CD1c-positive myeloid dendritic cell (primary cell): ENCODE measurements around the gene WDR91.
"Not testable (repeated sequence)": the region's sequence is repeated elsewhere in the genome, so short reads cannot be mapped to it uniquely, and the experiment has no call there.

ENCODE experiments used
- DNase-seq: peaks from one replicate; pipeline ENCODE4 v3.0.0-alpha.2; 2016; ENCODE audit errors: extremely low spot score

WDR91 gene

DNA sequence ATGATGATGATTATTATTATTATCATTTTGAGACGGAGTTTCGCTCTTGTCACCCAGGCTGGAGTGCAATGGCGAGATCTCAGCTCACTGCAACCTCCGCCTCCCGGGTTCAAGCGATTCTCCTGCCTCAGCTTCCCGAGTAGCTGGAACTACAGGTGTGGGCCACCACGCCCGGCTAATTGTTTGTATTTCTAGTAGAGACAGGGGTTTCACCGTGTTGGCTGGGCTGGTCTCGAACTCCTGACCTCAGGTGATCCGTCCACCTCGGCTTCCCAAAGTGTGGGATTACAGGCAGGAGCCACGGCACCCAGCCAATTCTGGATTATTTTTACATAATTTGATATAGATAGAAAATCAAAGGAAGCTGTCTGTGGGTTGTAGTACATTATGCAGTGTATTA is 22.8 kb upstream of the WDR91 start:
- DNase-seq, result not testable (repeated sequence)

DNA sequence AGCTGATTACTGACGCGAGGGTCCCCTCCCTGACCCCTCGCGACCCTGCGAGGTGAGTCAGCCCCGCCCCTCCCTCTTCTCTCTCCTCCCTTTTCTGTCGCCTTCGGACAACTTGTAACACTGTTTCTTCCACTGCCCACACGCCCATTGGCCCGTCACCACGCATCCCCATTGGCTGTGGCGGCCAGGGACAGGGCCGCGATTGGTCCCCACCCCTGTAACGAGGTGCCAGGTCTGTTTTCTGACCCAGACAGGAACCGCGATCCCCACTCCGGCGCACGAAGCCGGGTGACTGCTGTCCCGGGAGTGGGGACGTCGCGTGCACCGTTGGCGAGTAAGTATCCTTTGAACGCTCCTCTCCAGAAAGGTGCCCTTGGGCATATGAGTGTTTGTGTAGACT is 22.2 kb upstream of the WDR91 start, which contains the start of gene STRA8:
Gene STRA8 (plus strand): TSS at position 269 of the 400 bp plus-strand sequence. CDS start 6,687 bp downstream, outside the sequence.
- no peak for DNase-seq

DNA sequence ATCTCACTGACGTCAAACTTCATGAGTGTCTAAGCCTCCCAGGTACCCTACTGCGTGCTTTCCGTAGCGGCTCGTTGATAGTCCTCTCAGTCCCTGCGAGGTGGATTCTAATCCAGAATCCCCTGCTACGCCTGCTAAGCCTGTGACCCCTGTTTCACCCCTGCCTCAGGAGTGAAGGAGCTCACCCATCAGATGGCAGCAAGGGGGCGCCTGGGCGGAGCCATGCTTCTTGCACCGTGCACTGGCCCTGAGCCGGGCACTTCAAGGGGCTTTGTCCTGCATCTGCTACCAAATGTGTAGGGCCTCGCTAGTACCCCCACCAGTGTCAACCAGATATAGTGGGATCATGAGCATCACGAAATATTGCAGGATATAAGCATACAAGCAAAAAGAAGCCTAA is 21.4 kb upstream of the WDR91 start:
- no peak for DNase-seq

DNA sequence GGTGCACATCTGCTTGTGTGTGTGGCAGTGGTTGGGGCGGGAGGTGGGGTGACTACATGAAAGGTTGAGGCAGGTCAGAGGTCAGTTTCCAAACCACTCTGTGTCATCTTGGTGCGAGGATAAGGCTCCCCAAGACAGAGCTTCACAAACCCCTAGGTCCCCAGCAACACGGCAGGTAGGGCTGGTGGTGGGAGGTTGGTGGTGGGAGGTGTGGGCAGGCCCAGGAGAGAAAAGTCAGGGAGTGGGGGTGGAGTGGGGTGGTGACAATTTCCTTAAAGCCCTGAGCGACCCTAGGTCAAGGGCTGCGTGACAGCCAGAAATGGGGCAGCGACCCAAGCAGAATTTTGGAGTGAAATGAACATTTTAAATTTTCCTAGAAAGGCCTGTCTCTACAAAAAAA is 20.8 kb upstream of the WDR91 start:
- no peak for DNase-seq

DNA sequence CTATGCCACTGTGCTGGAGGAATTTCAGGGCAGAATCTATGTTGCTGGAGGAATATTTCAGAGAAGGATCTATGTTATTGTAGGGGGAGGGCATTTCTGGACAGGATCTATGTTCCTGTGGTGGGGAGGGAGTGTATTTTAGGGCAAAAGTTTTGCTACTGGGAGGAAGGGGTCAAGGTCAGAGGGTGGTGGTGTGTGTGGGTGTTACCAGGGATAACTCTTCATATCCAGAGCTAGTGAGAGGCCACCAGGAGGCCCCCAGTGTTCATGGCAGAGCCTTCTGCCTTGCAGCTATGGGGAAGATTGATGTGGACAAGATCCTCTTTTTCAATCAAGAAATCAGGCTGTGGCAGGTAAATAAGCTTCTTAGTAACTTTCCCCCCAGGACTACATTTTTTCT is 20.4 kb upstream of the WDR91 start:
- no peak for DNase-seq

DNA sequence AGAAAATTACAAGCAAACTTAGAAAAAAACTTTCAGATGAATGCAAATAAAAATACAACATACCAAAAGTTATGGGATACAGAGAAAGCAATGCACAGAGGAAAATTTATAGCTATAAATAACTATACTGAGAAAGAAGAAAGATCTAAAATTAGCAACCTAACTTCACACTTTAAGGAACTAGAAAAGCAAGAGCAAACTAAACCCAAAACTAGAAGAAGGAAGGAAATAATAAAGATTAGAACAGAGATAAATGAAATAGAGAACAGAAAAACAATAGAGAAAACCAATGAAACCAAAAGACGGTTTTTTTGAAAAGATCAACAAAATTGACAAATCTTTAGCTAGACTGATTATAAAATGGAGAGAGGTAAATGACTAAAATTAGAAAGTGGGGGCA is 12.7 kb upstream of the WDR91 start:
- peak; percentile 48 for DNase-seq

DNA sequence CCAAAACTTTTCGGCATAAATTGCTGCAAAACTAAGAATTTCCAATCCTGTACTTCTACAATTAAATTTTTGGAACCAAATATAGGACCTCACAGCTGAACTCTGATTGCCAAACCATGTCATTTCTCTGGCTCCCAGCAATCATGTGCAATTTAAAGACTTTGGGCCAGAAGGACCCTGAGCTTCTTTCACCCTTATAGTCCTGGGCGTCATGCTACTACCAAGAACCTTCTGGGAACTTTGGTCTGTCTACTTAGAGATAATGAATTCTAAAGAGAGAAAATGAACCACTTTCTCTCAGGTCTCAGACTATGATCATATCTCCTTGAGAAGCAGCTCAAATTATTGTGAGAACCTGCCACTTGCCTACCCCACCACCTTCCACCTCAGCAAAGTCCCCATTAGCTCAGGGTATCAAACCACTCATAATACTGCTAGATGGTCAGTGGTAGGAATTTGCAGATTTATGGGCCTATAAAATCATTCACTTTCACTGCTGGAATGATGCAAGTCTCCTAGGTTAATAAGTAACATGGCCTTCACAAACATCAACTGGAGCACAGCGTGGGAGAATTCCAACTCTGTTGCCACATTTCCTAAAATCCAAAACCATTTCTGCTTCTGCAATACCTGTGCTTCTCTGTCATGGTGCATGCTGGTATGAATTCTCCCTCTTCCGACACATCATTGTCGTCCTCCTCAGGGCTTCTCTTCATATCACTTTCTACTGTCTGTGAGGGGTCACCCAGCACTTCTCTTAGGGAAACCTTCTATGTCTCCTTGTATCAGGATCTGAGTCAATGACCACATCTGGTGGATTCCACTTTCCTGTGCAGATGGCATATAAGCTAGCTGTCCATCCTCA is 6.6 kb upstream of the WDR91 start:
- no peak for DNase-seq

DNA sequence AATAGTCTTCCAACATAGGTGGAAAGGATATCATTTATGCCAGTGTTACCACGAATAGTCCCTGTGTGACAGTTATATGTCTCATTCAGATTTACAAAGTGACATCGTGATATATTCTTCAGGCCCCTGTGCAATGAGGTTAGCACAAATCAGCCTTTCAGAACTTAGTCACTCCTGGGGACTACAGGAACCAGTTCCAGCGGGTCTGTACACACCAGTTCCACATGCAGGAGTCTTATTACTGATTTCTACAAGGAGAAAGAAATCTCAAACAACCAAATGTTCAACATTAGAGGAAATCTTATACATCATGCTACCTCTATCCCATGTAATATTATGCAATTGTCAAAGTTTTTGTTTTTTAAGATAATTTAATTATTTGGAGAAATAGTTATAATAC is 4.4 kb upstream of the WDR91 start:
- DNase-seq, result no peak

DNA sequence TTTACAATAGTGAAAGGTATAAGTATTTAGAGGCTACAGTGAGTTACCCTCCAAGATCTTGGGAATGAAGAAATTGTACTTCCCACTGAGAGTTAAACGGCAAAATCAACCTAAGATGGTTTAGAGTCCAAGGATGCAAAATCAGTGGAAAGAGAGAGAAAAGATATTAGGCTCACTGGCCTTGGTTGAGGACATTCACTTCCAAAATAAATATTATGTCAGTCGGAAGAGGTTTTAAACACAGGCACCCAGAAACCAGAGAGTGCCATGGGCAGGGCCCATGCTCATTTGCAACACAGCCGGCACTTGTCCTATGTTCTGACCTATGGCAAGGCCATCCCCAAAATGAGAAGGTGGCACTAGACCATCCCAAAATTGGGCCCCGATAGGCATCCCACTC is 3.9 kb upstream of the WDR91 start:
- no peak for DNase-seq

DNA sequence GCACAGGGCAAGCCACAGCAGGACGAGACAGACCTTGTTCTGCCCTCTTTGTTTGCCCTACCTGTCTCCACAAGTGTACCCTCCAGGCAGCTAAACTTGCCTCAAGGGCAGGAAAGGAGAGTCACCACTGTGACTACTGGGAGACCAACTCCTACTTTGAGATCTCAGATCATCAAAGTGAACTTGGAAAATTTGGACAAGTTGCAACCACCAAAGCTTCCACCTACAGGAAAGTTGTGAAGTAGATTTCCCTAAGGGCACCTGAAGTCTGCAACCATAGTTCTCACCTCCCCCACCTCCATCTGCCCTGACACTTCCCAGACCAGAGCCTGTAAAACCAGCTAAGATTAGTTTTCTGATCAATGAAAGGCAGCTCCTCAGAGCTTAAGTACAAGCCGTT is 2.5 kb upstream of the WDR91 start:
- no peak for DNase-seq

DNA sequence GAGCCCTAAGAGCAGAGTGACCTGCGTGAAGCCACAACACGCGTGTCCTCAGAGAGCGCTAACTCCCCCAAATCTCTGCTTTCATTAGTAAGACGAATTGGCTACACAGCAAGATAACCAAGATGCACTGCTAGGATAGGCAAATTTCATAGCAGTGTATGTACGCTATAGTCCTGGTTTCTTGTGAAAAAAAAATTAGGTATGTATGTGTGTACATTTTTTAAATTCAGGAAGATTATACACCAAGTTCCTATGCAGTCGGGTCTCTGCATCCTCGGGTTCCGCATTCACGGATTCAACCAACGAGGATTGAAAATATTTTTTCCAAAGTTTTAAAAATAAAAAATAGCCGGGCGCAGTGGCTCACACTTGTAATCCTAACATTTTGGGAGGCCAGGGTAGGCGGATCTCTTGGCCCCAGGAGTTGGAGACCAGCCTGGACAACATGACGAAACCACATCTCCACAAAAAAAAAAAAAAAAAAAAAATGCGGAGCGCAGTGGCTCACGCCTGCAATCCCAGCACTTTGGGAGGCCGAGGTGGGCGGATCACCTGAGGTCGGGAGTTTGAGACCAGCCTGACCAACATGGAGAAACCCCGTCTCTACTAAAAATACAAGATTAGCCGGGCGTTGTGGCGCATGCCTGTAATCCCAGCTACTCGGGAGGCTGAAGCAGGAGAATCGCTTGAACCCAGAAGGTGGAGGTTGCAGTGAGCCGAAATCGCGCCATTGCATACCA is 790 bp upstream of the WDR91 start:
- DNase-seq, result not testable (repeated sequence)

DNA sequence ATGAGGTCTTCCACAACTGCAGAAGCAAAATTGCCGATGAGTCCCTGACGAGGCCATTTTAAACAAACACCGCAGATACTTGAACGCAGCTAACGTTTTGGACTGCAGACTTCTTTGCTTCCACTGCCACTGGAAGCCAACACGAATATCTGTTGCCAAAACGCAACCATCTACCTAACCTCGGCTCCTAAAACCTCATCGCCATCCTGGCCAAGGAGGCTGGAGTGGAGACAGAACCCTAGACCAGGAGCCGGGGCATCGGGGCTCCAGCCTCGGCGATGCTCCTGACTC is 493 bp downstream of the WDR91 start:
- no peak for DNase-seq

DNA sequence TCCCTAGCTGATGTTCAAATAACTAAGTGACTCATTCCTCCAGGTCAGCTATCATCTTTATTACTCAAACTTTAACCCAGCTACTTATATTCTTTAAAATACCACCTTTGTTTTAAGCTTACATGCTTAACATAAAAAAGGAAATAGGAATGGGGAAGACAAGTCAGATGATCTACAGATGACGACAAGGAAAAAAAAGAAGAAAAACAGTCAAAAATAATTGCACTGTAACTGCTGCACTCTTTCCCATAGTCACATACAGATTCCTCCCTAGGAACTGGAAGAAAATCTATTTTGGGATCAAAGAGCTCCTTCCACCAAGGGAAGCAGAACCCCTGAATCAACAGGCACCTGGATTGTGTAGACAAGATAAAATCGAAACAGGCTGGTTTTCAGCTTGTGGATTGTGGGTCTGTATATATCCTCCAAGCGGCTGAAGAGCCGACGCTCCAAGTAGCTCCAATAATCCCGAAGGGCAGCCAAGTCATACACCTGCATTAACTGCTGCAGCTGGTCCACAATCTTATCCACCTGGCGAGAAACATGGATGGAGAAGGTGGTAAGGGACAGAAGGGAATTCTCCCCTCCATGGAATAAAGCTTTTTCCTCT is 2.0 kb downstream of the WDR91 start:
- DNase-seq, result peak; percentile 56

DNA sequence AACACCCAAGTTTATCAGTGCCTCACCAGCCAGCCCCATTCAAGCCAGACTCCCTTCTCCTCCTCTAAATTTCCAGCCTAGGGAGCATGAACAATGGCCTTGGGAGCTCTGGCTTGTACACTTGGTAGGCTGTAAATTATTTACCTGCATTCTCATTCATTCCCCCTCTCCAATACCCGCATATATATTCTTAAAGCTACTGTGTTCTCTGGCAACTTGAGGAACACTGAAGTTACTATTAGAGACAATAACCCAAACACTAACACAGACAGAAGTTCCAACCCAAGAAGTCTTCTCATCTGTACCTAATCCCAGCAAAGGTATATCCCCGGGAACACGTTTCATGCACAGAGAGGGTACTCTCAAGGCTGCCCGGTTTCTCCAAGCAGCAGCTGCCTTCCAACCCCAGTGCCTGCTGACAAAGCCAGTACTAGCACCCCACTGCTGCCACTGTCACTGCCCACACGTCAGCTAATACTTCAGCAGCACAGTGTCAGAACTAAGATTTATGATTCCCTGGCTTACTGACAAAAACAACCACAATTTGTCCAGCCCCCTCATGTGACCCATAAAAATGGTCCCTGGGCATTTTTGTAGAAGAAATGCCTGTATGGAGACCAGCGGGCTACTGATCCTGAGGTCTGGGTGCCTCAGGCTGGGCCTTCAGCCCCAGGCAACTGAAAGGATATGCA is 3.1 kb downstream of the WDR91 start:
- DNase-seq, result peak; percentile 10

DNA sequence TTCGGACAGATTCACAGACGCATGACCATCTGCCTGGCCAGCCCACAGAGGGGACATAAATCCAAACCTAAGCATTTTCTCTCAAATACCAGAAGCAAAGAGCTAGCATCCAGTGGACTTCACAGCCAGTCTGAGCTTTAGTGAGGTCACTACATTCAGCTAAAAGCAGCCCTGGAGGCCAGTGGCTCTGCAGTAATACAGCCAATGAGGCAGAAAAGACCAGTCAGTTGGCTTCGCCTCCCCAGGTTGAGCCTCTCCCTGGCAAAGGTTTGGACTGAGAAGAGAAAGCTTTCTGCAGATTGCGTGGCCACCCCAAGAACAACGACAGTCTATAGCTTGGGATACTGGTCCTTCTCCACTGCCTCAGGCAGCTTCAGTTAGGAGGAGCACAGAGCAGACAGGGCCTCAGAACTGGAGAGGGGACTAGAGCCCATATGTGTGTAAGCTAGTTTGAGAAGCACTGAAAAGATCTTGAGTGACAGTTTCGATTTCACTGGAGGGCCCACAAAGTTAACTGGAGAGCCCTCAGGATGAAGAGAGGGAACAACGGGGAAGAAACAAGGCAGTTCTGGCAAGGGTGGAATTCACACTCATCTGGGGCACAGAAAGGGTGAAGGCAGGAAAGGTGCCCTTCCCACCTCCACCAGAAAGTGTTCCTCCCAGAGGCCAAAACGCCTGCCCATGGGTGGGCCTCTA is 3.8 kb downstream of the WDR91 start:
- no peak for DNase-seq

DNA sequence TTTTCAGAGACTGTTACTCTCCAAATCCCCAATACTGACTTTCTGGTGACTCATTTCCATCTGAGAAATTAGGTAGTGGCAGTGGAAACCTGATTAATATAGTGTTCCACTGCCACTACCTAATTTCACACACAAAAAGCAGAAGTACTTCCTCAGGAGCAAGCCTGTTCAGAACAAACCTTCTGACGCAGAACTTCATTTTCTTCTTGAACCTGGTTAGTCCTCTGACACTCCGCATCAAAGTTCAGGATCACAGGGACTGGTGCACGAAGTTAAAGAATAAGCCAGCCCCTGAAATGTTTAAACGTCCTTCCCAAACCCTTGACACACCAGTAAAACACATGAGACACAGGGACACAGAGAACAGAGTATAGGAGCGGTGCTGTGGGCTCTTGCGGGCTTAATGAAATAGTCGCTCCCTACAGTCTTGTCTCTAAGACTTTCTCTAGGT is 4.4 kb downstream of the WDR91 start:
- peak; percentile 58 for DNase-seq

DNA sequence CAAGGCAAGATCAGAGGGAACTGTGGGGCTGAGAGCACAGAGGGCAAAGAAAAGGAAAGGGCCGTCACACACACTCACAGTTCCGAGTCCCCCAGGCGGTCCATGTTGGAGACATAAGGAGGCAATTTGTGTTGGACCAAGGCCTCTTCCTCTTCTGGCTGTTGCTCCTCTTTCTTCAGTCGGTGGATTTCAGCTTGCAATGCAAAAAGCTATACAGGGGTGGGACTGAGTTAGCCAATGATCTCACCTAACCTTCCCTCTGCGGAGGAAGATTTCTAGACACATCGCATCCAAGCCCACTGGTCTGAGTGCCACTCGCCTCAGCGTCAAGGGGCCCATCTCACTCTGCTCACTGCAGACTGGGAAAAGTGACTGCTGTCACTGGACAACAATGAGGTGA is 5.5 kb downstream of the WDR91 start:
- DNase-seq, result no peak

DNA sequence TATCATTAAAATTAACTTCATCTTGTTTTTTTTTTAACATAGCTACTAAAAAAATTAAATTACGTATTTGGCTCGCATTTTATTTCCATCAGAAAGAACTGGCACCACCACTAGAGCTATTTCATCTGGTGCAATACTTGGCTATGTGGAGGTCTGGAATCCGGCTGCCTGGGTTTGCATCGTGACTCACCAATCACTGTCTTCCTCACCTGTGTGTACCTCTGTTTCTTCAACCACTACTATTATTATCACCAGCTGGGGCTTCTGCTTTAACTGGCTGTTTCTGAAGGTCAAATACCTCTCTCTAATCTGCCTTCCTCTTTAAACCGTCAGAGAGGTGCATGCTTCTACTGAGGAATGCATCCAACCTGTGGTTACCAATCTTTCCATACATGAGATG is 6.5 kb downstream of the WDR91 start:
- no peak for DNase-seq

DNA sequence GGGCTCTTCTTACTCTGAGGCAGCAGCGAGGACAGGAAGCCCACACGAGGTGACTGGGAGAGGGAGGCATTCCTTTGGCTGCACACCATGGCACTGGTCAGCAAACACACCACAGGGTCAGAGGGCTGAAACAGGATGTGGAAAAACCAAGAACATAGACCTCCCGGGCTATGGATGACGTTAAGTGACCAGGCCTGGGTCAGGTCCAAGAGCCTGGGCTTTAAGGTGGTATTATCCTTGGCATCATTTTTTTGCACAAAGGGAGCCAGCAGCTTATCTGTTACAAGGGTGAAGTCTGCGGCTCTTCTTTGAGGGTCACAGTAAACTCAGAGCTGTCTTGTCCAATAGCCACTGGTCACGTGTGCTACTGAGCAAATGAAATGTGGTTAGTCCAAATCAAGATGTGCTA is 7.0 kb downstream of the WDR91 start:
- DNase-seq, result no peak

DNA sequence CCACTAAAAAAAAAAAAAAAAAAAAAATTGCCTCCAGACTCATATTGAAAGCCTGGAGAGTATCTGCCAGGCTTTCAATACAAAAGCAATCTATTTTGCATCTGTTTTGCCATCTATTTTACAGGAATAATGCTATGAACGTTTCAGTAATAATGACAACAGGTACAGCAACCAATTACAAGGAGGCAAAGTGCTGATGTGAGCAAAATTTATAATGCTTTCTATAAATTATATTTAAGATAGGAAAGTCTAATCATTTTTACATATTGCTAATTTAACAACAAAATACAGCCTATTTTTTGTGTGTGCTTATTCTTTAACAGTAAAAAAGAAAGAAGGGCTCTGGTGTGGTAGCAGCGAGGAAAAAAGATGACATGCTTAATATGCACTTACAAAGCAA is 10.0 kb downstream of the WDR91 start:
- DNase-seq, result no peak

DNA sequence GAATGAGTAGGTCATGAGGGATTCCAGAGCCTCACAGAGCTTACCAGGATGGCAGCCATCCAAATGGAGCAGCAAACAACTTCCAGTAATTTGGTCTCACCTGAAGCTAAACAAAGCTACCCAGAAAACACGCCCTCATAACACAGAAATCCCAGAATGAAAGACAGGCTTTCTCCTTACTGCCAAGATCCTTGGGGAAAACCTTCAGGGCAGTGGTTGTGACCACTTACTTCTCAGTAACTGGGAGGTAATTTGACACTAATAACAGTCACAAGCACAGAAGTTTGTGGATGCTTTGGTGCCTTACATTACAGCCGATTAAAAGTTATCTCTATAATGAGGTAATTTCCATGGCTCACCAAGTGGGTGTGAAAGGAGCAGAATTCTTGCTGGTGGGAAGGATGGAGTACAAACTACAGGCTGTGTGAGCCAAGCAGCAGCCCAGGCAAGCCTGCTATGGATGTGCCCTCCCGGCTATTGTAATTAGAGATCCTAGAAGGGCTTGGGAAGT is 10.4 kb downstream of the WDR91 start:
- DNase-seq, result no peak
